Transverse colon (tissue), 4 donors: ENCODE data around the gene KCNE4. TPM values are rescaled to one million over a fixed set of nuclear protein-coding genes. Genes with fewer than 3 reads are reported as not detected.

ENCODE experiments used
- DNase-seq: peaks from one replicate; pipeline ENCODE4 v3.0.0-alpha.2; 2019
- H3K27ac ChIP-seq, 4 donors: fragments of 200-600 bp; sonication (generic); 2 replicates each; pipeline ENCODE4 v1.5.1; 2016 to 2018; ENCODE audit warnings: inconsistent platforms in 4 of 4
- H3K27me3 ChIP-seq: fragments of 200-600 bp; sonication (generic); 2 replicates; pipeline ENCODE4 v1.5.1; 2017; ENCODE audit warnings: inconsistent platforms
- H3K36me3 ChIP-seq, 4 donors: fragments of 200-600 bp; sonication (generic); 2 replicates each; pipeline ENCODE4 v1.5.1; 2017 to 2019; ENCODE audit warnings: inconsistent platforms in 4 of 4
- H3K4me1 ChIP-seq, 4 donors: fragments of 200-600 bp; sonication (generic); 2 replicates each; pipeline ENCODE4 v1.5.1; 2017 to 2020; ENCODE audit warnings: inconsistent platforms in 4 of 4
- H3K4me3 ChIP-seq, 4 donors: fragments of 200-600 bp; sonication (generic); 1 replicate in 1 of 4; 2 replicates in 3 of 4; pipeline versions ENCODE4 v1.5.1 to v1.6.1; 2017 to 2019; ENCODE audit warnings: inconsistent platforms in 4 of 4
- H3K9me3 ChIP-seq, 2 donors: fragments of 200-600 bp; sonication (generic); 2 replicates each; pipeline ENCODE4 v1.5.1; 2017 to 2019; ENCODE audit warnings: inconsistent platforms in 2 of 2
- CTCF ChIP-seq, 5 experiments: fragments of 200-600 bp in 3 of 5; fragments of 450-650 bp in 2 of 5; sonication (generic) in 3 of 5; IDR thresholded peaks; 1 replicate in 2 of 5; 2 replicates in 3 of 5; pipeline ENCODE4 v1.5.1; 2016 to 2017; ENCODE audit warnings: antibody characterized with exemption in 5 of 5, inconsistent platforms in 3 of 5, mild to moderate bottlenecking in 2 of 5, moderate library complexity in 1 of 5
- EP300 ChIP-seq: sonication (generic); formaldehyde crosslinking; IDR thresholded peaks from one replicate; pipeline ENCODE4 v1.6.1; 2017; ENCODE audit warnings: antibody characterized with exemption, low read depth
- POLR2A ChIP-seq: fragments of 450-650 bp; IDR thresholded peaks from one replicate; pipeline ENCODE4 v1.6.1; 2016; ENCODE audit warnings: antibody characterized with exemption, mild to moderate bottlenecking, moderate library complexity
- POLR2AphosphoS5 ChIP-seq, 3 donors: sonication (generic); formaldehyde crosslinking; IDR thresholded peaks; one replicate each; pipeline ENCODE4 v1.6.1; 2016; ENCODE audit warnings: antibody characterized with exemption in 3 of 3
- WGBS, 2 donors: methylation state at CpG; one replicate each; pipeline ENCODE4 v1.1.5; 2018; ENCODE audit warnings: low coverage in 1 of 2; 5-methylcytosine and 5-hydroxymethylcytosine counted together
- in situ Hi-C, 4 donors: fragments of 200-750 bp; cut with MboI; loops; one replicate each; pipeline versions ENCODE4 v1.15.0 to v1.15.1; 2017; ENCODE audit warnings: low sequenced_read_pairs in 3 of 4, low pct_ligation_motif_present in 1 of 4, low pct_unique_long_range_greater_than_20kb in 1 of 4
- intact Hi-C: fragments of 100-400 bp; cut with DNase I; formaldehyde crosslinking; loops from one replicate; pipeline ENCODE4 v1.15.1; 2023; ENCODE audit warnings: low total_unique reads
- total RNA-seq, 4 donors: library from RNA; depleted of rRNA; stranded (reverse); fragments of >200 nt; gene quantifications; one replicate each; pipeline ENCODE4 v1.1.0, GENCODE V29; 2016

Gene KCNE4
- total RNA-seq, 4 donors from 2014 or later, result 0.79 to 4.6 (median 1.7) TPM

GRCh38 chr2:223019390-223019930 lies 32.5 kb upstream of the KCNE4 start:
- H3K27me3 ChIP-seq, result no peaks in the 10 kb centered on the region
- H3K36me3 ChIP-seq, result no peaks in the 10 kb centered on the region
- TF ChIP-seq POLR2AphosphoS5 (IDR thresholded peaks at IDR 0.05) (no peak), EP300 (no peak), CTCF (IDR thresholded peaks at IDR 0.05) (no peak), POLR2A (no peak)
- H3K9me3 ChIP-seq, result no peaks in the 10 kb centered on the region
- no peak overlapping the region for H3K27ac ChIP-seq
- no peaks in the 10 kb centered on the region for H3K4me1 ChIP-seq
- WGBS, 2 donors, result 56 to 80% methylated on average over 3 of the region's 3 CpGs
- no peak overlapping the region for H3K4me3 ChIP-seq
- DNase-seq, result no peak
- intact Hi-C loops, result no loop called here
- in situ Hi-C loops, result no loop called here

- Histone ChIP-seq H3K36me3 (no peaks in the 10 kb centered on the region), H3K27ac (no peak overlapping the region), H3K4me3 (no peak overlapping the region), H3K4me1 (no peaks in the 10 kb centered on the region), H3K9me3 (no peaks in the 10 kb centered on the region), H3K27me3 (no peaks in the 10 kb centered on the region)
- intact Hi-C loops, result no loop called here
- no peak for DNase-seq
- TF ChIP-seq CTCF (IDR thresholded peaks at IDR 0.05), result no peak
- TF ChIP-seq EP300, result no peak
- TF ChIP-seq POLR2A, result no peak
- no peak for TF ChIP-seq POLR2AphosphoS5 (IDR thresholded peaks at IDR 0.05)
- in situ Hi-C loops, result no loop called here
- WGBS, 2 donors, result 82 to 87% methylated on average over 6 to 7 of the region's 7 CpGs
Measured at GRCh38 chr2:223019987-223020717, 31.8 kb upstream of the KCNE4 start.

- Histone ChIP-seq H3K36me3 (no peaks in the 10 kb centered on the region), H3K9me3 (no peaks in the 10 kb centered on the region), H3K4me3 (no peak overlapping the region), H3K4me1 (peaks cover 0 to 1% (median 0%) of the 10 kb centered on the region in 4 donors), H3K27me3 (no peaks in the 10 kb centered on the region), H3K27ac (no peak overlapping the region)
- intact Hi-C loops (no loop called here), in situ Hi-C loops (no loop called here)
- no peak for DNase-seq
- TF ChIP-seq POLR2A (no peak), POLR2AphosphoS5 (IDR thresholded peaks at IDR 0.05) (no peak), CTCF (IDR thresholded peaks at IDR 0.05) (no peak), EP300 (no peak)
- WGBS, 2 donors, result 76 to 88% methylated on average over 6 to 7 of the region's 7 CpGs
Measured at GRCh38 chr2:223020971-223021675, 30.9 kb upstream of the KCNE4 start.

- Histone ChIP-seq H3K4me3 (no peak overlapping the region), H3K9me3 (no peaks in the 10 kb centered on the region), H3K4me1 (peaks cover 0 to 7% (median 0%) of the 10 kb centered on the region in 4 donors), H3K27me3 (no peaks in the 10 kb centered on the region), H3K36me3 (no peaks in the 10 kb centered on the region), H3K27ac (no peak overlapping the region)
- in situ Hi-C loops, result no loop called here
- DNase-seq, result no peak
- intact Hi-C loops, result no loop called here
- no peak for TF ChIP-seq CTCF (IDR thresholded peaks at IDR 0.05)
- no peak for TF ChIP-seq EP300
- TF ChIP-seq POLR2A, result no peak
- TF ChIP-seq POLR2AphosphoS5 (IDR thresholded peaks at IDR 0.05), result no peak
- WGBS, 2 donors, result 44 to 48% methylated on average over 4 to 5 of the region's 5 CpGs
Measured at GRCh38 chr2:223026357-223027110, 25.5 kb upstream of the KCNE4 start.
